ENCODE measurements around the gene ULK4.

The ULK4 gene

DNA sequence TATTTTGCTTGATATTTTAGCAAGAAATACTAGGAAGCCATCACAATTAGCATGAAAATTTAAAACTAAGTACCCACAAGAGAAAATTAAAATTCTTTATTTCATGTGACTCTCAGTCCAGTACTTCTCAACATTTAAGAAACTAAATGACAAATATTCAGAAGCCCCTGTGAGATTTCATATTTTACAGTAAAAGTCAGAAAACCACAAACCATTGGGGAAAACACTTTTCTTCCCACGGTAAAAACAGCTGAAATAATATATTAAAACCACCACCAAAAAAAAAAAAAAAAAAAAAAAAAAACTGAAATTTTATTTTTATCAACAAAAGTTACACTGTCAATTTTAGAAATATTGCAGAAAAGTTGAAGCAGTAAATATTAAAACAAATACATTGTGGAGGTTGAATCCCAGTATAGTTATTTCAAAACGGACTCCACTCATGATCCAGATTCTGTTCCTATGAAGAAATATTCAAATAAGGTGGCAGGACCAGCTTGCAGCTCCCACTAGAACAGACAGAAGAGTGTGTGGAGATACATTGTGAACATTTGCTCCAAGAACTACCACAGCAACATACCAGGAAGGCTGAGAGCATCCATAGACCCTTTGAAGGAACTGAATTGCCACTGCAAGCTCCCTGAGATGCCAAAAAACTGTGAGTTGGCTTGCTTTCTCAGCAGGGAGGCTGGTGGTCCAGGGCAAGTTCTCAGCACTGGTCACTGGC lies 454.4 kb downstream of the ULK4 start:
- TF ChIP-seq, protein P1, sequence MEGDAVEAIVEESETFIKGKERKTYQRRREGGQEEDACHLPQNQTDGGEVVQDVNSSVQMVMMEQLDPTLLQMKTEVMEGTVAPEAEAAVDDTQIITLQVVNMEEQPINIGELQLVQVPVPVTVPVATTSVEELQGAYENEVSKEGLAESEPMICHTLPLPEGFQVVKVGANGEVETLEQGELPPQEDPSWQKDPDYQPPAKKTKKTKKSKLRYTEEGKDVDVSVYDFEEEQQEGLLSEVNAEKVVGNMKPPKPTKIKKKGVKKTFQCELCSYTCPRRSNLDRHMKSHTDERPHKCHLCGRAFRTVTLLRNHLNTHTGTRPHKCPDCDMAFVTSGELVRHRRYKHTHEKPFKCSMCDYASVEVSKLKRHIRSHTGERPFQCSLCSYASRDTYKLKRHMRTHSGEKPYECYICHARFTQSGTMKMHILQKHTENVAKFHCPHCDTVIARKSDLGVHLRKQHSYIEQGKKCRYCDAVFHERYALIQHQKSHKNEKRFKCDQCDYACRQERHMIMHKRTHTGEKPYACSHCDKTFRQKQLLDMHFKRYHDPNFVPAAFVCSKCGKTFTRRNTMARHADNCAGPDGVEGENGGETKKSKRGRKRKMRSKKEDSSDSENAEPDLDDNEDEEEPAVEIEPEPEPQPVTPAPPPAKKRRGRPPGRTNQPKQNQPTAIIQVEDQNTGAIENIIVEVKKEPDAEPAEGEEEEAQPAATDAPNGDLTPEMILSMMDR (IDR thresholded peaks at IDR 0.05; ENCODE audit: poor library complexity, severe bottlenecking) = no peak
- Histone ChIP-seq H3K4me1 (ENCODE audit: insufficient read depth, poor library complexity, severe bottlenecking) (peaks cover 10% of the 10 kb centered on the region), H3K36me3 (ENCODE audit: low read depth) (no peaks in the 10 kb centered on the region), H3K27me3 (ENCODE audit: insufficient read depth, poor library complexity, severe bottlenecking) (no peaks in the 10 kb centered on the region), H3K9me3 (ENCODE audit: severe bottlenecking) (no peaks in the 10 kb centered on the region), H3K27ac (ENCODE audit: poor library complexity, severe bottlenecking) (peak overlapping the region; percentile 27), H3K4me3 (ENCODE audit: severe bottlenecking) (no peak overlapping the region)
- ATAC-seq (ENCODE audit: low read depth) (no peak), DNase-seq (ENCODE audit: low spot score) (no peak)

- H3K27me3 ChIP-seq (ENCODE audit: insufficient read depth, poor library complexity, severe bottlenecking) = no peaks in the 10 kb centered on the region
- no peak for ATAC-seq (ENCODE audit: low read depth)
- H3K4me3 ChIP-seq (ENCODE audit: severe bottlenecking) = no peak overlapping the region
- DNase-seq (ENCODE audit: low spot score) = no peak
- no peaks in the 10 kb centered on the region for H3K36me3 ChIP-seq (ENCODE audit: low read depth)
- peaks cover 10% of the 10 kb centered on the region for H3K4me1 ChIP-seq (ENCODE audit: insufficient read depth, poor library complexity, severe bottlenecking)
- TF ChIP-seq, protein P1 (IDR thresholded peaks at IDR 0.05; ENCODE audit: poor library complexity, severe bottlenecking) = no peak
- H3K9me3 ChIP-seq (ENCODE audit: severe bottlenecking) = no peaks in the 10 kb centered on the region
- H3K27ac ChIP-seq (ENCODE audit: poor library complexity, severe bottlenecking) = no peak overlapping the region
These were observed 457.8 kb downstream of the ULK4 start for GRCh38 chr3:41503998-41504623.

GRCh38 chr3:41502481-41502880 lies 459.4 kb downstream of the ULK4 start:
- TF ChIP-seq, protein P1 (IDR thresholded peaks at IDR 0.05; ENCODE audit: poor library complexity, severe bottlenecking) = no peak
- DNase-seq (ENCODE audit: low spot score) (no peak), ATAC-seq (ENCODE audit: low read depth) (no peak)
- H3K4me3 ChIP-seq (ENCODE audit: severe bottlenecking) = no peak overlapping the region
- no peaks in the 10 kb centered on the region for H3K9me3 ChIP-seq (ENCODE audit: severe bottlenecking)
- H3K27me3 ChIP-seq (ENCODE audit: insufficient read depth, poor library complexity, severe bottlenecking) = no peaks in the 10 kb centered on the region
- H3K36me3 ChIP-seq (ENCODE audit: low read depth) = no peaks in the 10 kb centered on the region
- no peaks in the 10 kb centered on the region for H3K4me1 ChIP-seq (ENCODE audit: insufficient read depth, poor library complexity, severe bottlenecking)
- no peak overlapping the region for H3K27ac ChIP-seq (ENCODE audit: poor library complexity, severe bottlenecking)

- no peak overlapping the region for H3K4me3 ChIP-seq (ENCODE audit: severe bottlenecking)
- H3K36me3 ChIP-seq (ENCODE audit: low read depth) = no peaks in the 10 kb centered on the region
- no peaks in the 10 kb centered on the region for H3K27me3 ChIP-seq (ENCODE audit: insufficient read depth, poor library complexity, severe bottlenecking)
- no peak overlapping the region for H3K27ac ChIP-seq (ENCODE audit: poor library complexity, severe bottlenecking)
- TF ChIP-seq, protein P1 (IDR thresholded peaks at IDR 0.05; ENCODE audit: poor library complexity, severe bottlenecking) = no peak
- ATAC-seq (ENCODE audit: low read depth) = no peak
- no peaks in the 10 kb centered on the region for H3K4me1 ChIP-seq (ENCODE audit: insufficient read depth, poor library complexity, severe bottlenecking)
- DNase-seq (ENCODE audit: low spot score) = no peak
- H3K9me3 ChIP-seq (ENCODE audit: severe bottlenecking) = no peaks in the 10 kb centered on the region
These were observed 459.9 kb downstream of the ULK4 start for GRCh38 chr3:41502023-41502422.

DNA sequence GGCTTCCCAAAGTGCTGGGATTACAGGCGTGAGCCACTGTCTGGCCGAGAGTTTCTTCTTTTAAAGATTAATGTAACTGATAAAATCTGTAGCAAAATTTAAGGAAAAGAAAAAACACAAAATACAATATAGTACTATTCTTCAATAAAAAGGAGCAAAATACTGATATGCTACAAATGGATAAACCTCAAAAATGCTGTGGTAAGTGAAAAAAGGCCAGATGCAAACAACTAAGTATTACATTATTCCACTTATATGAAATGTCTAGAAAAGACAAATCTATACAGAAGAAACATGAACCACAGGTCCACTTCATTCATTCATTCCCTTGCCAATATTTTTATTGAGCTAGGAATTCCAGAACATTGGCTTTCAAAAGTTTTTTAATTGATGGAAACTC lies 463.1 kb downstream of the ULK4 start:
- Histone ChIP-seq H3K9me3 (ENCODE audit: severe bottlenecking) (no peaks in the 10 kb centered on the region), H3K27me3 (ENCODE audit: insufficient read depth, poor library complexity, severe bottlenecking) (no peaks in the 10 kb centered on the region)
- DNase-seq (ENCODE audit: low spot score) = no peak

More for the DNA sequence above, 463.1 kb downstream of the ULK4 start:
- no peak for ATAC-seq (ENCODE audit: low read depth)
- TF ChIP-seq, protein P1 (IDR thresholded peaks at IDR 0.05; ENCODE audit: poor library complexity, severe bottlenecking) = no peak
- no peaks in the 10 kb centered on the region for H3K36me3 ChIP-seq (ENCODE audit: low read depth)
- no peak overlapping the region for H3K4me3 ChIP-seq (ENCODE audit: severe bottlenecking)
- H3K4me1 ChIP-seq (ENCODE audit: insufficient read depth, poor library complexity, severe bottlenecking) = no peaks in the 10 kb centered on the region
- no peak overlapping the region for H3K27ac ChIP-seq (ENCODE audit: poor library complexity, severe bottlenecking)
